Tibial artery (tissue), 4 donors: ENCODE measurements around the gene RPRD1B.

Experiments
- DNase-seq, 2 donors: peaks; one replicate each; pipeline ENCODE4 v3.0.0-alpha.2; 2019
- H3K27ac ChIP-seq, 2 donors: fragments of 200-600 bp; sonication (generic) in 1 of 2; 1 replicate in 1 of 2; 2 replicates in 1 of 2; pipeline ENCODE4 v1.5.1; 2018 to 2019; ENCODE audit warnings: mild to moderate bottlenecking in 1 of 2
- H3K27me3 ChIP-seq, 2 donors: fragments of 200-600 bp; sonication (generic) in 1 of 2; one replicate each; pipeline versions ENCODE4 v1.5.1 to v1.6.0; 2016 to 2019
- H3K36me3 ChIP-seq, 3 donors: fragments of 200-600 bp; sonication (generic) in 2 of 3; one replicate each; pipeline ENCODE4 v1.5.1; 2016 to 2019; ENCODE audit warnings: mild to moderate bottlenecking in 2 of 3
- H3K4me1 ChIP-seq, 4 donors: fragments of 200-600 bp; sonication (generic) in 2 of 4; 1 replicate in 3 of 4; 2 replicates in 1 of 4; pipeline ENCODE4 v1.5.1; 2016 to 2019
- H3K4me3 ChIP-seq, 2 donors: fragments of 200-600 bp; sonication (generic) in 1 of 2; 1 replicate in 1 of 2; 2 replicates in 1 of 2; pipeline ENCODE4 v1.5.1; 2018 to 2019; ENCODE audit warnings: mild to moderate bottlenecking in 2 of 2
- H3K9me3 ChIP-seq, 3 donors: fragments of 200-600 bp; sonication (generic) in 1 of 3; one replicate each; pipeline ENCODE4 v1.5.1; 2016 to 2019
- CTCF ChIP-seq, 2 experiments: fragments of 200-600 bp in 1 of 2; fragments of 450-650 bp in 1 of 2; IDR thresholded peaks; one replicate each; pipeline ENCODE4 v1.5.1; 2017 to 2019; ENCODE audit warnings: antibody characterized with exemption in 2 of 2, mild to moderate bottlenecking in 1 of 2, moderate library complexity in 1 of 2
- intact Hi-C: fragments of 100-400 bp; cut with DNase I; formaldehyde crosslinking; loops from one replicate; pipeline ENCODE4 v1.15.0; 2023; ENCODE audit warnings: low total_unique reads

The RPRD1B gene

GRCh38 chr20:38043512-38044300, 10.2 kb downstream of the RPRD1B start:
- Histone ChIP-seq H3K27ac (no peak overlapping the region), H3K9me3 (no peaks in the 10 kb centered on the region), H3K27me3 (no peaks in the 10 kb centered on the region), H3K4me3 (no peak overlapping the region), H3K4me1 (peaks cover 0 to 9% (median 0%) of the 10 kb centered on the region in 4 donors), H3K36me3 (peaks cover 15 to 59% (median 44%) of the 10 kb centered on the region in 3 donors)
- intact Hi-C loops, result no loop called here
- DNase-seq, result no peak
- no peak for TF ChIP-seq CTCF (IDR thresholded peaks at IDR 0.05)

GRCh38 chr20:38044685-38045084, 11.1 kb downstream of the RPRD1B start:
- Histone ChIP-seq H3K27me3 (no peaks in the 10 kb centered on the region), H3K9me3 (no peaks in the 10 kb centered on the region), H3K27ac (no peak overlapping the region), H3K4me1 (peaks cover 0 to 12% (median under 1%) of the 10 kb centered on the region in 4 donors), H3K36me3 (peaks cover 15 to 62% (median 46%) of the 10 kb centered on the region in 3 donors), H3K4me3 (no peak overlapping the region)
- DNase-seq, result no peak
- intact Hi-C loops, result no loop called here
- no peak for TF ChIP-seq CTCF (IDR thresholded peaks at IDR 0.05)

- Histone ChIP-seq H3K27ac (no peak overlapping the region), H3K4me3 (no peak overlapping the region), H3K4me1 (peaks cover 0 to 19% (median 3%) of the 10 kb centered on the region in 4 donors), H3K36me3 (peaks cover 11 to 75% (median 49%) of the 10 kb centered on the region in 3 donors), H3K9me3 (no peaks in the 10 kb centered on the region), H3K27me3 (no peaks in the 10 kb centered on the region)
- no peak for DNase-seq
- intact Hi-C loops, result no loop called here
- no peak for TF ChIP-seq CTCF (IDR thresholded peaks at IDR 0.05)
Observed at GRCh38 chr20:38046572-38046971, 13.0 kb downstream of the RPRD1B start.

GRCh38 chr20:38049800-38050199, 16.3 kb downstream of the RPRD1B start:
- Histone ChIP-seq H3K27ac (no peak overlapping the region), H3K9me3 (no peaks in the 10 kb centered on the region), H3K36me3 (peaks cover 6 to 47% (median 33%) of the 10 kb centered on the region in 3 donors), H3K27me3 (no peaks in the 10 kb centered on the region), H3K4me1 (peaks cover 0 to 19% (median 3%) of the 10 kb centered on the region in 4 donors), H3K4me3 (no peak overlapping the region)
- no peak for TF ChIP-seq CTCF (IDR thresholded peaks at IDR 0.05)
- DNase-seq, result no peak
- intact Hi-C loops, result no loop called here

GRCh38 chr20:38050686-38051085, 17.1 kb downstream of the RPRD1B start:
- no peak for TF ChIP-seq CTCF (IDR thresholded peaks at IDR 0.05)
- H3K27me3 ChIP-seq, result no peaks in the 10 kb centered on the region
- peaks cover 6 to 48% (median 33%) of the 10 kb centered on the region in 3 donors for H3K36me3 ChIP-seq
- no peak overlapping the region for H3K27ac ChIP-seq
- H3K9me3 ChIP-seq, result no peaks in the 10 kb centered on the region
- peaks cover 0 to 19% (median 3%) of the 10 kb centered on the region in 4 donors for H3K4me1 ChIP-seq
- no peak for DNase-seq
- intact Hi-C loops, result no loop called here
- no peak overlapping the region for H3K4me3 ChIP-seq
